Lower leg skin (tissue), 3 donors: Measurements from ENCODE around the gene NME1.

Experiments used
- CTCF ChIP-seq, 3 donors: fragments of 450-650 bp; IDR thresholded peaks; one replicate each; pipeline ENCODE4 v1.5.1; 2016; ENCODE audit warnings: antibody characterized with exemption in 3 of 3, mild to moderate bottlenecking in 3 of 3, moderate library complexity in 2 of 3
- POLR2A ChIP-seq, 2 donors: fragments of 450-650 bp; IDR thresholded peaks; one replicate each; pipeline ENCODE4 v1.6.1; 2016 to 2017; ENCODE audit warnings: antibody characterized with exemption in 2 of 2, mild to moderate bottlenecking in 1 of 2, moderate library complexity in 1 of 2

DNA sequence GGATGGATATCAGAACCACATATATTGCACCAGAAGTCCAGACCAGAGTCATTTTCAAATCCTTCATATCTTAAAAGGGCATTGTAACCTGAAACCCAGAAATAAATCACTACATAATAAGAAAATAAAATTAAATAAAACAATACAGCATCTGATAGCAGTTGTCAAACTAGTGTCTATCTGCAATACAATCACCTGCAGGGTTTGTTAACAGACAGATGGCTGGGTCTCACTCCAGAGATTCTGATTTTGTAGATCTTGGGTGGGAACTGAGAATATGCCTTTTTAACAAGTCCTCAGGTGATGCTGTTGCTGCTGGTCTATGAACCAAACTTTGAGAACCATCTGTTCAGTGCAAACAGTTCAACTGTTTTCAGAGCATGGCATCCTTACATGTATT, 50.5 kb downstream of the NME1 start:
- TF ChIP-seq CTCF (IDR thresholded peaks at IDR 0.05) = no peak
- no peak for TF ChIP-seq POLR2A (IDR thresholded peaks at IDR 0.05)
